HCT116 (cell line): ENCODE measurements around the gene MAGOHB. TPM values are rescaled to one million over a fixed set of nuclear protein-coding genes. Genes with fewer than 3 reads are reported as not detected.

Source experiments
- ATAC-seq: fragments of 200-7000 bp; cut with Tn5 transposase; 2 replicates; pipeline ENCODE4 v1.9.1; 2020; ENCODE audit warnings: mild to moderate bottlenecking, moderate library complexity
- BruUV-seq: library from RNA; stranded (reverse); fragments of 400-500 nt; replicated peaks from 2 replicates; lab custom pipeline; 2021; lab: Mats Ljungman, UMichigan
- CTCF ChIA-PET: fragments of 300-600 bp; sonication (Branson Sonifier 250); formaldehyde crosslinking; loops from one replicate; lab custom pipeline; 2021; ENCODE audit warnings: antibody characterized with exemption; lab: Charles Lee
- POLR2A ChIA-PET: fragments of 300-600, 350-600 bp; sonication (Branson Sonifier 250); formaldehyde crosslinking; loops from one replicate; lab custom pipeline; 2021; ENCODE audit warnings: antibody characterized with exemption; lab: Charles Lee
- RAD21 ChIA-PET, 2 experiments: fragments of 300-600 bp; sonication (Branson Sonifier 250); formaldehyde crosslinking; loops; one replicate each; lab custom pipeline; 2023; ENCODE audit warnings: low total read pairs in 2 of 2; ENCODE audit not compliant: uncharacterized antibody in 2 of 2, unreplicated experiment in 2 of 2, low non-redundant PET in 1 of 2; lab: Charles Lee
- DNase-seq: peaks from one replicate; pipeline ENCODE4 v3.0.0-alpha.2; 2010; ENCODE audit warnings: low read depth, low spot score
- H2AFZ ChIP-seq: fragments of 200-600 bp; shearing (Covaris generic), sonication (generic); 2 replicates; pipeline ENCODE4 v1.6.1; 2017; ENCODE audit warnings: low read depth, mixed run types, mixed read lengths, antibody characterized with exemption, low read length; ENCODE audit not compliant: poor library complexity, severe bottlenecking
- H3K27ac ChIP-seq: 2 replicates; pipeline ENCODE4 v1.5.1; 2012; ENCODE audit warnings: low read depth, low read length
- H3K27me3 ChIP-seq: fragments of 200-600 bp; sonication (generic); 2 replicates; pipeline ENCODE4 v1.6.1; 2016; ENCODE audit warnings: mixed run types, low read length, mixed read lengths; ENCODE audit not compliant: insufficient read depth
- H3K36me3 ChIP-seq, 2 experiments: fragments of 200-500 bp in 1 of 2; fragments of 200-600 bp in 1 of 2; sonication (Bioruptor generic) in 1 of 2; sonication (generic) in 1 of 2; 2 replicates each; pipeline versions ENCODE4 v1.5.1 to v1.6.1; 2014 to 2016; ENCODE audit warnings: low read length in 2 of 2, inconsistent platforms in 1 of 2, mixed read lengths in 1 of 2, mixed run types in 1 of 2; ENCODE audit not compliant: insufficient read depth in 2 of 2, control insufficient read depth in 1 of 2
- H3K4me1 ChIP-seq, 2 experiments: fragments of 200-600 bp in 1 of 2; sonication (generic) in 1 of 2; 2 replicates each; pipeline versions ENCODE4 v1.5.1 to v1.6.1; 2012 to 2017; ENCODE audit warnings: low read length in 2 of 2, inconsistent platforms in 1 of 2, mild to moderate bottlenecking in 1 of 2, mixed read lengths in 1 of 2, mixed run types in 1 of 2, moderate library complexity in 1 of 2; ENCODE audit not compliant: insufficient read depth in 2 of 2, control insufficient read depth in 1 of 2
- H3K4me2 ChIP-seq: fragments of 200-600 bp; sonication (generic); 2 replicates; pipeline ENCODE4 v1.6.1; 2017; ENCODE audit warnings: mixed run types, low read length, mixed read lengths
- H3K4me3 ChIP-seq, 2 experiments: fragments of 200-600 bp in 1 of 2; sonication (generic) in 1 of 2; replicated peaks in 1 of 2; 2 replicates each; pipeline ENCODE4 v1.5.1; 2011 to 2016; ENCODE audit warnings: low read length in 2 of 2, control low read depth in 1 of 2, low read depth in 1 of 2, mild to moderate bottlenecking in 1 of 2, mixed read lengths in 1 of 2, mixed run types in 1 of 2
- H3K79me2 ChIP-seq: fragments of 200-600 bp; sonication (generic); 2 replicates; pipeline ENCODE4 v1.6.1; 2017; ENCODE audit warnings: mild to moderate bottlenecking, mixed run types, low read length, moderate library complexity, mixed read lengths; ENCODE audit not compliant: insufficient read depth
- H3K9ac ChIP-seq: fragments of 200-600 bp; sonication (generic); 2 replicates; pipeline ENCODE4 v1.6.1; 2016; ENCODE audit warnings: low read length, mixed read lengths
- H3K9me2 ChIP-seq: fragments of 200-600 bp; sonication (generic), shearing (Covaris generic); 2 replicates; pipeline ENCODE4 v1.6.1; 2017; ENCODE audit warnings: mixed run types, mild to moderate bottlenecking, moderate library complexity; ENCODE audit not compliant: insufficient read depth
- H3K9me3 ChIP-seq, 2 experiments: fragments of 200-500 bp in 1 of 2; fragments of 200-600 bp in 1 of 2; sonication (Bioruptor generic) in 1 of 2; sonication (generic) in 1 of 2; 2 replicates each; pipeline ENCODE4 v1.6.1; 2014 to 2017; ENCODE audit warnings: low read length in 2 of 2, mixed read lengths in 2 of 2, inconsistent platforms in 1 of 2, low read depth in 1 of 2, mild to moderate bottlenecking in 1 of 2, mixed run types in 1 of 2, moderate library complexity in 1 of 2; ENCODE audit not compliant: control insufficient read depth in 1 of 2, insufficient read depth in 1 of 2
- H4K20me1 ChIP-seq: fragments of 200-600 bp; sonication (generic), shearing (Covaris generic); 2 replicates; pipeline ENCODE4 v1.6.1; 2017; ENCODE audit warnings: mixed run types, mild to moderate bottlenecking, moderate library complexity; ENCODE audit not compliant: insufficient read depth
- ATF3 ChIP-seq: IDR thresholded peaks from 2 replicates; pipeline ENCODE4 v1.6.1; 2012
- CEBPB ChIP-seq: IDR thresholded peaks from 2 replicates; pipeline ENCODE4 v1.6.1; 2012; ENCODE audit warnings: low read depth
- EZH2 ChIP-seq: fragments of 200-600 bp; sonication (generic); IDR thresholded peaks from 2 replicates; pipeline ENCODE4 v1.6.1; 2017; ENCODE audit warnings: antibody characterized with exemption, mixed run types
- EZH2phosphoT487 ChIP-seq: fragments of 200-600 bp; IDR thresholded peaks from 2 replicates; pipeline ENCODE4 v1.6.1; 2018; ENCODE audit warnings: antibody characterized with exemption, borderline replicate concordance
- RAD21 ChIP-seq: IDR thresholded peaks from 2 replicates; pipeline ENCODE4 v1.6.1; 2012; ENCODE audit warnings: low read depth, mild to moderate bottlenecking
- REST ChIP-seq: IDR thresholded peaks from 2 replicates; pipeline ENCODE4 v1.6.1; 2012; ENCODE audit warnings: low read depth
- ZNF274 ChIP-seq: fragments of 200-500 bp; sonication (Bioruptor generic); IDR thresholded peaks from 2 replicates; pipeline ENCODE4 v1.6.1; 2014; ENCODE audit warnings: mild to moderate bottlenecking, low read depth, low read length, inconsistent platforms
- intact Hi-C: fragments of 100-400 bp; cut with micrococcal nuclease; formaldehyde crosslinking; loops from 2 replicates; pipeline ENCODE4 v1.10.0; 2022
- total RNA-seq: library from RNA; stranded (reverse); gene quantifications from one replicate; pipeline ENCODE4 v1.2.1, GENCODE V29; 2021; ENCODE audit not compliant: unreplicated experiment

The MAGOHB gene
- total RNA-seq, 1 experiment from 2014 or later, result 55.8 TPM

GRCh38 chr12:10623131-10623530 is 9.7 kb upstream of the MAGOHB start:
- H3K9me3 ChIP-seq, result no peaks in the 10 kb centered on the region
- H3K9ac ChIP-seq, result no peak overlapping the region
- H3K36me3 ChIP-seq, result peaks cover 0 to 9% of the 10 kb centered on the region in 2 experiments; a peak in 2 of 4 replicates
- no peaks in the 10 kb centered on the region for H3K27me3 ChIP-seq
- TF ChIP-seq REST (no peak), RAD21 (no peak), EZH2phosphoT487 (no peak), CEBPB (no peak), ATF3 (no peak), EZH2 (no peak), ZNF274 (no peak)
- ChIA-PET RAD21 (no interaction called here), CTCF (no interaction called here), POLR2A (no interaction called here)
- no peak for ATAC-seq
- no peaks in the 10 kb centered on the region for H3K9me2 ChIP-seq
- no peaks in the 10 kb centered on the region for H4K20me1 ChIP-seq
- H3K4me3 ChIP-seq, result no peak overlapping the region
- H2AFZ ChIP-seq, result no peak overlapping the region
- no peak for DNase-seq
- H3K4me1 ChIP-seq, result peaks cover 0 to 8% of the 10 kb centered on the region in 2 experiments; a peak in 2 of 4 replicates
- H3K4me2 ChIP-seq, result no peak overlapping the region
- H3K79me2 ChIP-seq, result no peaks in the 10 kb centered on the region
- no TSS peak for BruUV-seq
- intact Hi-C loops, result no loop called here
- no peak overlapping the region for H3K27ac ChIP-seq
